ENCODE measurements around the gene SAMHD1. TPM values are rescaled to one million over a fixed set of nuclear protein-coding genes. Genes with fewer than 3 reads are reported as not detected.

SAMHD1 gene
- total and polyA plus RNA-seq, 2 of the 13 experiments (the other 11 are each of a cell fraction or from before 2014, with no cell fraction given) = 16.9 to 43.5 TPM

- TF ChIP-seq ELK4 (CRISPR knock-in tag; IDR thresholded peaks at IDR 0.05; ENCODE audit: borderline replicate concordance) (no peak), PBX2 (CRISPR knock-in tag; IDR thresholded peaks at IDR 0.05) (no peak), TFE3 (CRISPR knock-in tag; IDR thresholded peaks at IDR 0.05) (peak; percentile 81), ZKSCAN5 (CRISPR knock-in tag; IDR thresholded peaks at IDR 0.05) (no peak), ZBTB3 (CRISPR knock-in tag; IDR thresholded peaks at IDR 0.05; ENCODE audit: borderline replicate concordance, low read depth) (peak; percentile 98), TCF7L2 (IDR thresholded peaks at IDR 0.05; ENCODE audit: low read depth, low read length) (no peak), SRSF4 (IDR thresholded peaks at IDR 0.05; ENCODE audit: low read depth, low read length, poor library complexity, severe bottlenecking) (no peak), ZNF281 (CRISPR knock-in tag; IDR thresholded peaks at IDR 0.05; ENCODE audit: borderline replicate concordance) (peak; percentile 21; the same call in 1 of the 2 replicates), MTERF4 (CRISPR knock-in tag; IDR thresholded peaks at IDR 0.05) (no peak), ARNT2 (CRISPR knock-in tag; IDR thresholded peaks at IDR 0.05; ENCODE audit: low read depth) (no peak), AGO1 (IDR thresholded peaks at IDR 0.05; ENCODE audit: low read depth, low read length, poor library complexity, severe bottlenecking) (no peak), PAX8 (CRISPR knock-in tag; IDR thresholded peaks at IDR 0.05; ENCODE audit: borderline replicate concordance) (no peak), MZF1 (CRISPR knock-in tag; IDR thresholded peaks at IDR 0.05; ENCODE audit: borderline replicate concordance) (no peak), NFIC (IDR thresholded peaks at IDR 0.05; ENCODE audit: low read length) (no peak), ZNF264 (CRISPR knock-in tag; IDR thresholded peaks at IDR 0.05) (0 out of 2 replicates have a peak, but pooled peaks have one; percentile 43), SP140L (CRISPR knock-in tag; IDR thresholded peaks at IDR 0.05; ENCODE audit: borderline replicate concordance) (0 out of 2 replicates have a peak, but pooled peaks have one; percentile 40), ZNF329 (CRISPR knock-in tag; IDR thresholded peaks at IDR 0.05; ENCODE audit: low read depth) (peak; percentile 52; the same call in 1 of the 2 replicates), ZFX (CRISPR knock-in tag; IDR thresholded peaks at IDR 0.05; ENCODE audit: low read depth) (no peak), NFATC3 (CRISPR knock-in tag; IDR thresholded peaks at IDR 0.05) (no peak), DR1 (CRISPR knock-in tag; IDR thresholded peaks at IDR 0.05) (no peak), ZNF839 (CRISPR knock-in tag; IDR thresholded peaks at IDR 0.05; ENCODE audit: borderline replicate concordance) (no peak)
These were observed 23.8 kb downstream of the SAMHD1 start (continued) for GRCh38 chr20:36927704-36928103.
